Osteocyte (in vitro differentiated cells): ENCODE results near the gene LARGE1. TPM values are rescaled to one million over a fixed set of nuclear protein-coding genes. Genes with fewer than 3 reads are reported as not detected.

Experiments
- DNase-seq: peaks from one replicate; pipeline ENCODE4 v3.0.0; 2021; ENCODE audit warnings: mixed read lengths; ENCODE audit not compliant: unreplicated experiment; ENCODE audit errors: extremely low spot score
- H3K27ac Mint-ChIP-seq: one replicate; pipeline ENCODE4 v1.8.0; 2021; ENCODE audit warnings: mild to moderate bottlenecking, mixed read lengths; ENCODE audit not compliant: unreplicated experiment
- H3K27me3 Mint-ChIP-seq: one replicate; pipeline ENCODE4 v1.8.0; 2021; ENCODE audit warnings: mixed read lengths; ENCODE audit not compliant: unreplicated experiment
- H3K36me3 Mint-ChIP-seq: one replicate; pipeline ENCODE4 v1.8.0; 2021; ENCODE audit warnings: mixed read lengths; ENCODE audit not compliant: unreplicated experiment
- H3K4me1 Mint-ChIP-seq: one replicate; pipeline ENCODE4 v1.8.0; 2021; ENCODE audit warnings: mixed read lengths; ENCODE audit not compliant: unreplicated experiment
- H3K4me3 Mint-ChIP-seq: one replicate; pipeline ENCODE4 v1.8.0; 2021; ENCODE audit warnings: mild to moderate bottlenecking, moderate library complexity, mixed read lengths; ENCODE audit not compliant: unreplicated experiment
- H3K9me3 Mint-ChIP-seq: one replicate; pipeline ENCODE4 v1.8.0; 2021; ENCODE audit warnings: mixed read lengths; ENCODE audit not compliant: unreplicated experiment
- CTCF ChIP-seq: fragments of 200-600 bp; sonication (generic); IDR thresholded peaks from 2 replicates; pipeline ENCODE4 v1.5.0; 2021; ENCODE audit warnings: antibody characterized with exemption, mild to moderate bottlenecking, moderate library complexity
- total RNA-seq: library from RNA; stranded (reverse); gene quantifications from 2 replicates; pipeline ENCODE4 v1.2.1, GENCODE V29; 2021

The LARGE1 gene
- total RNA-seq, 1 donor from 2014 or later = 17.6 TPM

- Mint-ChIP-seq H3K27me3 (no peaks in the 10 kb centered on the region), H3K4me3 (no peak overlapping the region), H3K9me3 (no peaks in the 10 kb centered on the region), H3K4me1 (peaks cover 7% of the 10 kb centered on the region), H3K36me3 (no peaks in the 10 kb centered on the region), H3K27ac (no peak overlapping the region)
- no peak for TF ChIP-seq CTCF
- no peak for DNase-seq
These were observed 54.3 kb downstream of the LARGE1 start for GRCh38 chr22:33865996-33866395.

GRCh38 chr22:33865248-33865647 lies 55.0 kb downstream of the LARGE1 start:
- no peak overlapping the region for H3K4me3 Mint-ChIP-seq
- DNase-seq = no peak
- no peaks in the 10 kb centered on the region for H3K27me3 Mint-ChIP-seq
- H3K4me1 Mint-ChIP-seq = peaks cover 7% of the 10 kb centered on the region
- no peak overlapping the region for H3K27ac Mint-ChIP-seq
- no peaks in the 10 kb centered on the region for H3K9me3 Mint-ChIP-seq
- no peaks in the 10 kb centered on the region for H3K36me3 Mint-ChIP-seq
- no peak for TF ChIP-seq CTCF

- Mint-ChIP-seq H3K36me3 (no peaks in the 10 kb centered on the region), H3K4me1 (peaks cover 7% of the 10 kb centered on the region), H3K4me3 (no peak overlapping the region), H3K27me3 (no peaks in the 10 kb centered on the region), H3K27ac (no peak overlapping the region), H3K9me3 (no peaks in the 10 kb centered on the region)
- no peak for DNase-seq
- no peak for TF ChIP-seq CTCF
These were observed 55.5 kb downstream of the LARGE1 start for GRCh38 chr22:33864723-33865130.

- no peaks in the 10 kb centered on the region for H3K36me3 Mint-ChIP-seq
- H3K27ac Mint-ChIP-seq = no peak overlapping the region
- H3K27me3 Mint-ChIP-seq = no peaks in the 10 kb centered on the region
- H3K9me3 Mint-ChIP-seq = no peaks in the 10 kb centered on the region
- no peak for TF ChIP-seq CTCF
- no peak overlapping the region for H3K4me3 Mint-ChIP-seq
- DNase-seq = no peak
- peaks cover 5% of the 10 kb centered on the region for H3K4me1 Mint-ChIP-seq
These were observed 58.9 kb downstream of the LARGE1 start for GRCh38 chr22:33861216-33861875.

- no peaks in the 10 kb centered on the region for H3K36me3 Mint-ChIP-seq
These were observed 59.9 kb downstream of the LARGE1 start for GRCh38 chr22:33860386-33860785.

More at GRCh38 chr22:33860386-33860785, 59.9 kb downstream of the LARGE1 start:
- H3K27me3 Mint-ChIP-seq = no peaks in the 10 kb centered on the region
- H3K4me3 Mint-ChIP-seq = no peak overlapping the region
- TF ChIP-seq CTCF = no peak
- H3K4me1 Mint-ChIP-seq = peaks cover 5% of the 10 kb centered on the region
- no peak for DNase-seq
- H3K9me3 Mint-ChIP-seq = no peaks in the 10 kb centered on the region
- no peak overlapping the region for H3K27ac Mint-ChIP-seq
